RWPE2 (cell line): Measurements from ENCODE around the gene SS18.

Experiments used
- ATAC-seq: fragments of 200-7000 bp; cut with Tn5 transposase; 3 replicates; pipeline ENCODE4 v1.9.1; 2021; ENCODE audit warnings: low read depth
- DNase-seq: peaks from one replicate; pipeline ENCODE4 v3.0.0-alpha.2; 2020; ENCODE audit warnings: low spot score
- H3K27ac ChIP-seq: fragments of 450-650 bp; 2 replicates; pipeline ENCODE4 v1.5.1; 2017; ENCODE audit warnings: mild to moderate bottlenecking; ENCODE audit not compliant: poor library complexity, severe bottlenecking
- H3K27me3 ChIP-seq: fragments of 250-450 bp; sonication (Bioruptor Pico); 2 replicates; pipeline ENCODE4 v1.5.1; 2021; ENCODE audit warnings: mild to moderate bottlenecking, moderate library complexity; ENCODE audit not compliant: insufficient read depth, poor library complexity, severe bottlenecking
- H3K36me3 ChIP-seq: fragments of 250-450 bp; sonication (Bioruptor Pico); 2 replicates; pipeline ENCODE4 v1.5.1; 2020; ENCODE audit warnings: low read depth, mild to moderate bottlenecking, moderate library complexity
- H3K4me1 ChIP-seq: fragments of 250-450 bp; sonication (Bioruptor Pico); 2 replicates; pipeline ENCODE4 v1.5.1; 2021; ENCODE audit warnings: mild to moderate bottlenecking, moderate library complexity; ENCODE audit not compliant: insufficient read depth, poor library complexity, severe bottlenecking
- H3K4me3 ChIP-seq: fragments of 250-450 bp; sonication (Bioruptor Pico); 2 replicates; pipeline ENCODE4 v1.5.1; 2021; ENCODE audit warnings: mild to moderate bottlenecking, moderate library complexity; ENCODE audit not compliant: severe bottlenecking
- H3K9me3 ChIP-seq: fragments of 250-450 bp; sonication (Bioruptor Pico); 2 replicates; pipeline ENCODE4 v1.5.1; 2021; ENCODE audit warnings: mild to moderate bottlenecking, moderate library complexity; ENCODE audit not compliant: severe bottlenecking
- TF ChIP-seq, protein P1 (sequence below): fragments of 450-650 bp; IDR thresholded peaks from one replicate; pipeline ENCODE4 v1.5.1; 2017; ENCODE audit warnings: mild to moderate bottlenecking, moderate library complexity; ENCODE audit not compliant: poor library complexity, severe bottlenecking

Gene SS18

DNA sequence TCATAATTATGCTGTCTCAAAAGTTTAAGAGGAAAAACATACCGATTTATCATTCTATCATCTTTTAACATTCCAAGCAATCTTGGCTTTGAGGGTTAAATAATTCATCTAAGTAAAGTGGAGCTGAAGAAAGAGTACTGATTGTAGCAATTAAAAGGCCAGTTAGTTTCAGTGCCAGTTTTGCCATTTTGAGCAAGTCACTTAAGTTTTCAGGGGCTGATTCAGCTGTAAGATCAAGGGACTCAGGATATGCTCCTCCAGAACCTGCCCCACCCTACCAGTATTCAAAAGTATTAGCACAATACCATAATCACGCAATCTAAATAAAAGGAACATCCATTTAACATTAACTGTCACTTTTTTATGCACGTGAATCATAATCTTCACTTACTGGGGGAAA, 1.9 kb downstream of the SS18 start:
- no peaks in the 10 kb centered on the region for H3K9me3 ChIP-seq
- TF ChIP-seq, protein P1, sequence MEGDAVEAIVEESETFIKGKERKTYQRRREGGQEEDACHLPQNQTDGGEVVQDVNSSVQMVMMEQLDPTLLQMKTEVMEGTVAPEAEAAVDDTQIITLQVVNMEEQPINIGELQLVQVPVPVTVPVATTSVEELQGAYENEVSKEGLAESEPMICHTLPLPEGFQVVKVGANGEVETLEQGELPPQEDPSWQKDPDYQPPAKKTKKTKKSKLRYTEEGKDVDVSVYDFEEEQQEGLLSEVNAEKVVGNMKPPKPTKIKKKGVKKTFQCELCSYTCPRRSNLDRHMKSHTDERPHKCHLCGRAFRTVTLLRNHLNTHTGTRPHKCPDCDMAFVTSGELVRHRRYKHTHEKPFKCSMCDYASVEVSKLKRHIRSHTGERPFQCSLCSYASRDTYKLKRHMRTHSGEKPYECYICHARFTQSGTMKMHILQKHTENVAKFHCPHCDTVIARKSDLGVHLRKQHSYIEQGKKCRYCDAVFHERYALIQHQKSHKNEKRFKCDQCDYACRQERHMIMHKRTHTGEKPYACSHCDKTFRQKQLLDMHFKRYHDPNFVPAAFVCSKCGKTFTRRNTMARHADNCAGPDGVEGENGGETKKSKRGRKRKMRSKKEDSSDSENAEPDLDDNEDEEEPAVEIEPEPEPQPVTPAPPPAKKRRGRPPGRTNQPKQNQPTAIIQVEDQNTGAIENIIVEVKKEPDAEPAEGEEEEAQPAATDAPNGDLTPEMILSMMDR, result no peak
- H3K27me3 ChIP-seq, result no peaks in the 10 kb centered on the region
- H3K4me1 ChIP-seq, result peaks cover 9% of the 10 kb centered on the region
- H3K4me3 ChIP-seq, result peak overlapping the region; percentile 76
- ATAC-seq, result no peak
- H3K27ac ChIP-seq, result peak overlapping the region; percentile 80
- H3K36me3 ChIP-seq, result peaks cover 48% of the 10 kb centered on the region
- no peak for DNase-seq

DNA sequence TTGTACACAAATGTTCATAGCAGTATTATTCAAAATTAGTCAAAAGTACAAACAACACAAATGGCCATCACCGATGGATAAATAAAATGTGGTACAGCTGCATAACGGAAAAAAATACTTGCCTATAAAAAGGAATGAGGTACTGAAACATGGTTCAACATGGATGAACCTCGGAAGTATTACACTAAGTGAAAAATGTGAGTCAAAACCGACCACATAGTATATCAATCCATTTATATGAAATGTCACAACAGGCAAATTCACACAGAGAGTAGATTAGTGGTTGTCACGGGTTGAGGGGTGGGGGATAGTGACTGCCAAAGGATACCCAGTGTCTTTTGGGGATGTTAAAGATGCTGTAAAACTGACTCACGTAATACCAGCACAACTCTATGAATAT, 3.5 kb downstream of the SS18 start:
- DNase-seq (no peak), ATAC-seq (no peak)
- no peaks in the 10 kb centered on the region for H3K9me3 ChIP-seq
- H3K27me3 ChIP-seq, result no peaks in the 10 kb centered on the region
- H3K4me3 ChIP-seq, result no peak overlapping the region
- H3K4me1 ChIP-seq, result peaks cover 9% of the 10 kb centered on the region
- H3K36me3 ChIP-seq, result peaks cover 63% of the 10 kb centered on the region
- H3K27ac ChIP-seq, result no peak overlapping the region
- TF ChIP-seq, protein P1, result no peak

DNA sequence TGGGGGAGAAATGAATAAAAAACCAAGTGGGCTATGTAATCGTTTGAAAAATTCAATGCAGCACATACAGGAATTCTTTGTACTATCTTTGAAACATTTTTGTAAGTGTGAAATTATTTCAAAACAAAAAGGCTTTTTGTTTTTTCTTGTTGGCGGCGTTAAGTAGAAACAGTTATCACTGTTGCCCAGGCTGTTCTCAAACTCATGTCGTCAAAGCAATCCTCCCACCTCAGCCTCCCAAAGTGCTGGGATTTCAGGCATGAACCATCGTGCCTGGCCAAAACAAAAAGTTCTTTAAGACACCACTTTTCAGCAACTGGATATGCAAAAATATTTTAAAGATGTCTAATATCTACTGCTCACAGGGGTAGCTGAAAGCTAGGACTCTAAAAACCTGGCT, 5.4 kb downstream of the SS18 start:
- H3K4me1 ChIP-seq, result peaks cover 9% of the 10 kb centered on the region
- H3K9me3 ChIP-seq, result no peaks in the 10 kb centered on the region
- no peaks in the 10 kb centered on the region for H3K27me3 ChIP-seq
- DNase-seq (no peak), ATAC-seq (no peak)
- TF ChIP-seq, protein P1, result no peak
- no peak overlapping the region for H3K27ac ChIP-seq
- no peak overlapping the region for H3K4me3 ChIP-seq
- H3K36me3 ChIP-seq, result peaks cover 79% of the 10 kb centered on the region

DNA sequence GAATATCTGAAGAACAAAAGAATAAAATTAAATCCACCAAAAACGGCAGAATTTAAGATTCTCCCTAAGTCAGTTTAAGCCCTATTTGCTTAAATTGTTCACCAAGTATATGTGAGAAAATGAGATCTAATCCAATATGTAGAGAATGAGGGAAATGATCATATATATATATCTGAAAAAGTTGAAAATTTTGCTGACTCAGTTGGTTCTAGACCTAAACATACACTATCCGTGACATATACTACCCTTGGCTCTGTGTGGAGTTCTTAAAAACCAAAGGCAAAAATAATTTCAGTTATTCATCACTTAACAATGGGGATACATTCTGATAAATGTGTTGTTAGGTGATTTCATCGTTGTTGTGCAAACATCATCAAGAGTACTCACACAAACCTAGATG, 7.3 kb downstream of the SS18 start:
- Histone ChIP-seq H3K4me3 (no peak overlapping the region), H3K4me1 (peaks cover 4% of the 10 kb centered on the region), H3K36me3 (peaks cover 86% of the 10 kb centered on the region), H3K9me3 (no peaks in the 10 kb centered on the region), H3K27ac (no peak overlapping the region), H3K27me3 (no peaks in the 10 kb centered on the region)
- DNase-seq (no peak), ATAC-seq (no peak)
- TF ChIP-seq, protein P1, result no peak

DNA sequence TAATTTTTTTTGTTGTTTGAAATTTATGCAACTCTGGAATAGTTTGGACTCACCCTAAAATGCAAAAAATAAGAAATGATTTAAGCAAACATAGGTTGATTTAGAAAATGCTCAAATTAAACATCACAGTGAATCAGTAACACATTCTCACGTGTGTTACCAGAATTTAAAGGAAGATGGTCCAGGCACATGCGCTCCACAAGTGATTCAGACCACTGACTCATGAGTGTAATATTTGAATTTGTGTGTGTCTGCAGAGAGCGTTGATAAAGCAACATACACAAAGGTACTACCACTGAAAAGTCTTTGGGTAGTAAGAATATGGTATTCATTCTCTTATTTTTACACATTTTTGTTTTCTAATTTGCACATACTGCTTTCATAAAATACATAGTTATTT, 7.9 kb downstream of the SS18 start:
- TF ChIP-seq, protein P1, result no peak
- ATAC-seq (no peak), DNase-seq (no peak)
- Histone ChIP-seq H3K4me3 (no peak overlapping the region), H3K9me3 (no peaks in the 10 kb centered on the region), H3K4me1 (no peaks in the 10 kb centered on the region), H3K36me3 (peaks cover 86% of the 10 kb centered on the region), H3K27me3 (no peaks in the 10 kb centered on the region), H3K27ac (no peak overlapping the region)
